Epithelial cell of proximal tubule (primary cell): Measurements from ENCODE around the gene TMEM8B. TPM values are rescaled to one million over a fixed set of nuclear protein-coding genes. Genes with fewer than 3 reads are reported as not detected.
A peak's percentile ranks its signal among the peaks of the same experiment; 100 is the strongest.

ENCODE experiments used
- DNase-seq: peaks from one replicate; pipeline ENCODE4 v3.0.0-alpha.2; 2011; ENCODE audit warnings: low read depth
- H3K4me3 ChIP-seq: 2 replicates; pipeline ENCODE4 v1.5.1; 2011; ENCODE audit warnings: low read depth, mild to moderate bottlenecking, low read length
- total RNA-seq: library from RNA; depleted of rRNA; stranded (reverse); fragments of >200 nt; gene quantifications from 2 replicates; pipeline ENCODE4 v1.2.3, GENCODE V29; 2015
- TF ChIP-seq, protein P1 (sequence below): conservative IDR thresholded peaks from 2 replicates; pipeline ENCODE4 v1.5.1; 2012; ENCODE audit warnings: low read depth, mild to moderate bottlenecking, low read length

The TMEM8B gene
- total RNA-seq, 1 donor from 2014 or later, result 4.2 TPM

- DNase-seq, result no peak
- TF ChIP-seq, protein P1, sequence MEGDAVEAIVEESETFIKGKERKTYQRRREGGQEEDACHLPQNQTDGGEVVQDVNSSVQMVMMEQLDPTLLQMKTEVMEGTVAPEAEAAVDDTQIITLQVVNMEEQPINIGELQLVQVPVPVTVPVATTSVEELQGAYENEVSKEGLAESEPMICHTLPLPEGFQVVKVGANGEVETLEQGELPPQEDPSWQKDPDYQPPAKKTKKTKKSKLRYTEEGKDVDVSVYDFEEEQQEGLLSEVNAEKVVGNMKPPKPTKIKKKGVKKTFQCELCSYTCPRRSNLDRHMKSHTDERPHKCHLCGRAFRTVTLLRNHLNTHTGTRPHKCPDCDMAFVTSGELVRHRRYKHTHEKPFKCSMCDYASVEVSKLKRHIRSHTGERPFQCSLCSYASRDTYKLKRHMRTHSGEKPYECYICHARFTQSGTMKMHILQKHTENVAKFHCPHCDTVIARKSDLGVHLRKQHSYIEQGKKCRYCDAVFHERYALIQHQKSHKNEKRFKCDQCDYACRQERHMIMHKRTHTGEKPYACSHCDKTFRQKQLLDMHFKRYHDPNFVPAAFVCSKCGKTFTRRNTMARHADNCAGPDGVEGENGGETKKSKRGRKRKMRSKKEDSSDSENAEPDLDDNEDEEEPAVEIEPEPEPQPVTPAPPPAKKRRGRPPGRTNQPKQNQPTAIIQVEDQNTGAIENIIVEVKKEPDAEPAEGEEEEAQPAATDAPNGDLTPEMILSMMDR, result no peak
- peak overlapping the region; percentile 66 for H3K4me3 ChIP-seq
Observed at GRCh38 chr9:35811381-35812024, 17.5 kb upstream of the TMEM8B start.

DNA sequence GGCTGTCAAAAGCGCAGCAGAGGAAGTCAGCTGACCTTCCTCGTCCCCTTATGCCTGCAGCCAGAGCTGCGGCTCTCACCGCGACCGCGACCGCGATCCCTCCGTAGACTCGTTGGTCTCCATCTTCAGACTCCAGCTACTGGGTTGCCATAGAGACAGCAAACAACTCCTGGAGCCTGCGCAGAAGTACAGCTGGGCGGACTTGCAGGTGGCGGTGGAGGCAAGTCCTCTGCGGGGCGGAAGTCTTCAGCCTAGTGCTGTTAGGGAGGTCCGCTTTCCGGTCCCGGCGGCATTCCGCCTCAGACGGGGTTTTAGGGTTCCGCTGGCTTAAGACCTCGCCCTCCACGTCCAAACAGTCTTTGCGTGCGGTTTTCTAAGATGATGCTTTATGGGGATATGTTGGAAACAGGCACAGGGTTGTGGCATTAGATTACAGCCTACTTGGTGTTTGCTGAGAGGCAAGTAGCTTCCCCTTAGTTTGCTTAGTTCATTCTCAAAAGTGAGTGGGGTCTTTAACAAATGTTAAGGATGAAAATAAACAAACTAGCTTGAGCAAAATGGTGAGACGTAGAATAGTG lies 16.9 kb upstream of the TMEM8B start, which contains the start of gene SPAG8:
Gene SPAG8 (minus strand): TSS at position 238 of the 578 bp plus-strand sequence. CDS start 115 bp downstream, at position 123.
- DNase-seq, result peak; percentile 64
- H3K4me3 ChIP-seq, result peak within 1 kb of the TSS; percentile 66
- TF ChIP-seq, protein P1, result no peak

GRCh38 chr9:35813434-35814105 lies 15.5 kb upstream of the TMEM8B start:
- TF ChIP-seq, protein P1, result peak; percentile 68
- no peak for DNase-seq
- peak overlapping the region; percentile 95 for H3K4me3 ChIP-seq

DNA sequence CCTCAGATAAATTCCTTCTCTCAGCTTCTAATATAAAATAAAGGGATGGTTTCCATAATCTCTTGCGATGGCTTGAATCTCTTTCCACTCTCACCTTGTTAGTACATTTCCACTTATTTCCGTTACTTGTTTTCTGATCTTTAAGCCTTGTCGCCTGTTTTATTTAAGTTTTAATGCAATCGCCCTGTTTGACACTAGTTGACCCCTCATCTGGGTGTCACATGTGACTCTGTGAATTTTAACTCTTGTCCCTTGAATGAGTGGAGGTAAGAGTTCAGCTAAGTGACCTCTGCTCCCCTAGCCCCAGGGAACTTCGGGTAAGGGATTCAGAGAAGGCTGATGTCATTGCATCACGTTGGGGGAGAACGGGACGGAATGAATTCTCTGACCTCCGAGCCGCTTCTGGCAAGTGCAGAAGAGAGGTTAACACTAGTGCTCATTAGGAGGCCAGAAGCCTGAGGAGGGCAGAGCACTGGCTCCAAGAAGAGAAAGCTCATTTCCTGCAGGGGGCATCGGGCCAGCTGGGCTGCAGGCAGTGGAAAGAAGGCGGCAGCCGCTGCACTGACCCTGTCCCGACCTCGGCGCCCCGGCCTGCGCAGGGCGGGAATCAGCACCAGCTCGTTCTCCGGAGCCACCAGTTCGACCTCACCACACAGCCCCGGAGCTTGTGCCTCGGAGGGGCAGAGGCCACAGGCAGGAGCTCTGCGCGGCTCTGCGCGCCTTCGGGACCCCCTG lies 14.8 kb upstream of the TMEM8B start:
- DNase-seq, result no peak
- peak overlapping the region; percentile 95 for H3K4me3 ChIP-seq
- TF ChIP-seq, protein P1, result peak; percentile 35

DNA sequence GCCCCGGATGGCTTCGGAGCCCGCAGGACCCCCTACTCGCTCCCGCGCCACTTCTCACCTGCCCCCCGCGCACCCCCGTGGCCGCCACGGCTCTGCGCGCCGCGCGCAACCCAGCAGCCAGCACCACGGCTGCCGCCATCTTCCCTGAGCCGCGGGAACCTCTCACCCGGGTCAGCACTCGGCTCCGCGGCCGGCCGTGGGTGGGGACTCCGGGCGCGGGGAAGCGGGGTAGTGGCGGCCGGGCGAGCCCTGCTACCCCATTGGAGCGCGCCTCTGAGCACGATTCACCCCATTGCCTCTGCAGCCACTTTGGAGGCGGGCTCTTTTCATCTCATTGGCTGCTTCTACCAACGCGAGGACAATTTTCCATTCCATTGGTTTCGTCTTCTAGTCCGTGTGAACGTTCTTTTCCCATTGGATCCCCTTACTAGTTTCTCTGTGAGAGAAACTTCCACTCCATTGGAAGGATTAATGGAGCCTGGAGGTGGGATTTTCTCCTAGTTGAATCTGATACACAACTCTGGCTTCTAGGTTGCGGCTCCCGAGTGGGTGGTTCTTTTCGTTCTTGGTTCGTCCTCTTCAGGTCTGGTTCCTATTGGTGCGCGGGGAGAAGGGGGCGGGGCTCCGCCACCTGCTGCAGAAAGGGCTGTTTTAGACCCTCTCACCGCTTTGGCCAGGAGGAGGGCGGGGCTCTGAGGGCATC lies 14.0 kb upstream of the TMEM8B start, which contains the start of gene HINT2:
Gene HINT2 (minus strand): TSS at position 202 of the 703 bp plus-strand sequence. CDS start 63 bp downstream, at position 139.
- DNase-seq, result peak; percentile 96
- TF ChIP-seq, protein P1, result no peak
- peak within 1 kb of the TSS; percentile 95 for H3K4me3 ChIP-seq

- no peak overlapping the region for H3K4me3 ChIP-seq
- DNase-seq, result no peak
- TF ChIP-seq, protein P1, result peak; percentile 2
Observed at GRCh38 chr9:35816708-35817107, 12.3 kb upstream of the TMEM8B start.
